ENCODE measurements around the gene ADIPOR2.

ADIPOR2 gene

DNA sequence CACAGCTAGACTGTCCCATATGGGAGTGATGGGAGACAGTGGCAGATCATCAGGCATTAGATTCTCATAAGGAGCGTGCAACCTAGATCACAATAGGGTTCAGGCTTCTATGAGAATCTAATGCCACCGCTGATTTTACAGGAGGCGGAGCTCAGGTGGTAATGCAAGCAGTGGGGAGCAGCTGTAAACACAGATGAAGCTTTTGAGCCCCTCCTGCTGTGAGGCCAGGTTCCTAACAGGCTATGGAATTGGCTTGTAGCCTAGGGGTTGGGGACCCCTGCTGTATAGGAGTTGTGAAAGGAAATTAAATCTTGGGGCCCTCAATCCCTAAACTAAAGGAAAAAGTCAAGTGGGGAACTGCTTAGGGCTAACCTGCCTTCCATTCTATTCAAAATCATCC, 29.6 kb downstream of the ADIPOR2 start:
- no peak overlapping the region for H2AFZ ChIP-seq (ENCODE audit: low read length)
- no peaks in the 10 kb centered on the region for H3K27me3 ChIP-seq (ENCODE audit: insufficient read depth, low read length)
- H3K79me2 ChIP-seq (ENCODE audit: insufficient read depth, low read length): peaks cover 68% of the 10 kb centered on the region
- H3K4me3 ChIP-seq (ENCODE audit: low read depth, low read length, poor library complexity, severe bottlenecking): no peak overlapping the region
- no peak for TF ChIP-seq CTCF (IDR thresholded peaks at IDR 0.05; ENCODE audit: low read length)
- TF ChIP-seq EZH2 (IDR thresholded peaks at IDR 0.05; ENCODE audit: borderline replicate concordance, low read length): no peak
- no peaks in the 10 kb centered on the region for H3K4me1 ChIP-seq (ENCODE audit: insufficient read depth, low read length, severe bottlenecking)
- H3K4me2 ChIP-seq (ENCODE audit: low read length): no peak overlapping the region
- no peaks in the 10 kb centered on the region for H4K20me1 ChIP-seq (ENCODE audit: insufficient read depth, low read length)
- H3K9ac ChIP-seq (ENCODE audit: low read length): no peak overlapping the region
- H3K9me3 ChIP-seq (ENCODE audit: low read length): no peaks in the 10 kb centered on the region
- H3K9me2 ChIP-seq (ENCODE audit: low read depth, low read length): no peaks in the 10 kb centered on the region
- no peak overlapping the region for H3K27ac ChIP-seq (ENCODE audit: low read depth, low read length, poor library complexity, severe bottlenecking)
- H3K36me3 ChIP-seq (ENCODE audit: insufficient read depth, low read length): peaks cover 17% of the 10 kb centered on the region
- H3F3A ChIP-seq (ENCODE audit: insufficient read depth, low read length): no peaks in the 10 kb centered on the region

GRCh38 chr12:1723721-1724120, 32.9 kb downstream of the ADIPOR2 start:
- no peaks in the 10 kb centered on the region for H4K20me1 ChIP-seq (ENCODE audit: insufficient read depth, low read length)
- H3K4me1 ChIP-seq (ENCODE audit: insufficient read depth, low read length, severe bottlenecking): no peaks in the 10 kb centered on the region
- no peak overlapping the region for H3K9ac ChIP-seq (ENCODE audit: low read length)
- no peaks in the 10 kb centered on the region for H3F3A ChIP-seq (ENCODE audit: insufficient read depth, low read length)
- no peak overlapping the region for H3K4me2 ChIP-seq (ENCODE audit: low read length)
- peaks cover 64% of the 10 kb centered on the region for H3K79me2 ChIP-seq (ENCODE audit: insufficient read depth, low read length)
- TF ChIP-seq EZH2 (IDR thresholded peaks at IDR 0.05; ENCODE audit: borderline replicate concordance, low read length) (no peak), CTCF (IDR thresholded peaks at IDR 0.05; ENCODE audit: low read length) (no peak)
- no peak overlapping the region for H3K27ac ChIP-seq (ENCODE audit: low read depth, low read length, poor library complexity, severe bottlenecking)
- H3K27me3 ChIP-seq (ENCODE audit: insufficient read depth, low read length): no peaks in the 10 kb centered on the region
- no peaks in the 10 kb centered on the region for H3K9me3 ChIP-seq (ENCODE audit: low read length)
- peaks cover 24% of the 10 kb centered on the region for H3K36me3 ChIP-seq (ENCODE audit: insufficient read depth, low read length)
- H3K9me2 ChIP-seq (ENCODE audit: low read depth, low read length): no peaks in the 10 kb centered on the region
- H2AFZ ChIP-seq (ENCODE audit: low read length): no peak overlapping the region
- H3K4me3 ChIP-seq (ENCODE audit: low read depth, low read length, poor library complexity, severe bottlenecking): no peak overlapping the region

- TF ChIP-seq EZH2 (IDR thresholded peaks at IDR 0.05; ENCODE audit: borderline replicate concordance, low read length): no peak
- no peak for TF ChIP-seq CTCF (IDR thresholded peaks at IDR 0.05; ENCODE audit: low read length)
These were observed 33.4 kb downstream of the ADIPOR2 start for GRCh38 chr12:1724250-1724649.

More at GRCh38 chr12:1724250-1724649, 33.4 kb downstream of the ADIPOR2 start:
- Histone ChIP-seq H3K4me3 (ENCODE audit: low read depth, low read length, poor library complexity, severe bottlenecking) (no peak overlapping the region), H3K4me2 (ENCODE audit: low read length) (no peak overlapping the region), H3F3A (ENCODE audit: insufficient read depth, low read length) (no peaks in the 10 kb centered on the region), H3K9me2 (ENCODE audit: low read depth, low read length) (no peaks in the 10 kb centered on the region), H4K20me1 (ENCODE audit: insufficient read depth, low read length) (no peaks in the 10 kb centered on the region), H3K9me3 (ENCODE audit: low read length) (no peaks in the 10 kb centered on the region), H3K4me1 (ENCODE audit: insufficient read depth, low read length, severe bottlenecking) (no peaks in the 10 kb centered on the region), H3K27ac (ENCODE audit: low read depth, low read length, poor library complexity, severe bottlenecking) (no peak overlapping the region), H2AFZ (ENCODE audit: low read length) (no peak overlapping the region), H3K36me3 (ENCODE audit: insufficient read depth, low read length) (peaks cover 24% of the 10 kb centered on the region), H3K9ac (ENCODE audit: low read length) (no peak overlapping the region), H3K27me3 (ENCODE audit: insufficient read depth, low read length) (no peaks in the 10 kb centered on the region), H3K79me2 (ENCODE audit: insufficient read depth, low read length) (peaks cover 64% of the 10 kb centered on the region)

All from OCI-LY1 (cell line).